ENCODE measurements around the gene RGMA.

The RGMA gene

DNA sequence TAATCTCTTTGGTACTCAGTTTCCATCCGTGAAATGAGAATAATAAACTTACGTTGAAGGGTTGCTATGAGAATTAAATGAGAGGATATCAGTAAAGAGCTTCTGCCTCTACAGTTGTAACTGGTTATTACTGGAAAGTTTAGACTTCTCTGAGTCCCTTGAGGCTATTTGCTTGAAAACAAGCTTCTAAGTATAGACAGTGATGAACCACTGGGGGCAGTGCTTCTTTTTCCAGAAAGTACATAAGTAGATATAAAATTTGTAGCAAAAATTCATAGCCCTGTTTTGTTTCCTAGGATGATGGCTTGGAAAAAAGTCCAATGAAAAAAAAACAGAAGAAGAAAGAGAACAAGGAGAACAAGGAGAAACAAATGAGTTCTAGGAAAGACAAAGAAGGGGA lies 87.1 kb downstream of the RGMA start:
- ChIA-PET CTCF (interaction anchor here (1.6 kb wide), 1 partner anchor 28 kb away, joined by 6 read pairs; no protein-coding TSS in a partner anchor), POLR2A (no interaction called here)
- TF ChIP-seq, protein P1, sequence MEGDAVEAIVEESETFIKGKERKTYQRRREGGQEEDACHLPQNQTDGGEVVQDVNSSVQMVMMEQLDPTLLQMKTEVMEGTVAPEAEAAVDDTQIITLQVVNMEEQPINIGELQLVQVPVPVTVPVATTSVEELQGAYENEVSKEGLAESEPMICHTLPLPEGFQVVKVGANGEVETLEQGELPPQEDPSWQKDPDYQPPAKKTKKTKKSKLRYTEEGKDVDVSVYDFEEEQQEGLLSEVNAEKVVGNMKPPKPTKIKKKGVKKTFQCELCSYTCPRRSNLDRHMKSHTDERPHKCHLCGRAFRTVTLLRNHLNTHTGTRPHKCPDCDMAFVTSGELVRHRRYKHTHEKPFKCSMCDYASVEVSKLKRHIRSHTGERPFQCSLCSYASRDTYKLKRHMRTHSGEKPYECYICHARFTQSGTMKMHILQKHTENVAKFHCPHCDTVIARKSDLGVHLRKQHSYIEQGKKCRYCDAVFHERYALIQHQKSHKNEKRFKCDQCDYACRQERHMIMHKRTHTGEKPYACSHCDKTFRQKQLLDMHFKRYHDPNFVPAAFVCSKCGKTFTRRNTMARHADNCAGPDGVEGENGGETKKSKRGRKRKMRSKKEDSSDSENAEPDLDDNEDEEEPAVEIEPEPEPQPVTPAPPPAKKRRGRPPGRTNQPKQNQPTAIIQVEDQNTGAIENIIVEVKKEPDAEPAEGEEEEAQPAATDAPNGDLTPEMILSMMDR (IDR thresholded peaks at IDR 0.05; ENCODE audit: control extremely low read depth, extremely low read depth, low read depth, missing control alignments), result no peak
- no peak for DNase-seq (ENCODE audit: extremely low spot score)

DNA sequence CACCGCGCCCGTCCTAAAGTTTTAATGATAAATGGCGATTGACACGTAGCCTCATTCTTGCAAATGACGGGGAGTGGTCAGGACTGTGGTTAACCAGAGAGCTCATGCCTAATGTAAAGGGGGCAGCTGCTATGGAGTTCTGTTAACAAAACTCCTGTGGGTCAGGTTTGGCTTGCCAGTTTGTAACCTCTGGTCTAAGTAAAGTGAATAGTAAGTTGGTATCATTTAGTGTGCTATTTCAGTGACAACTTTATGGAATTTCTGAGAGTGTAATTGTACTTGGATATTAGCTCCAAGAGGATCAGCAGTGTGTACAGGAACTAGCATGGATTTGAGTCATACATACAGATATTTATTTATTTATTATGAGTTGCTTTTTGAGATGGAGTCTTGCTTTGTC lies 87.9 kb downstream of the RGMA start:
- no peak for DNase-seq (ENCODE audit: extremely low spot score)
- POLR2A ChIA-PET, result no interaction called here
- TF ChIP-seq, protein P1 (IDR thresholded peaks at IDR 0.05; ENCODE audit: control extremely low read depth, extremely low read depth, low read depth, missing control alignments), result no peak
- CTCF ChIA-PET, result interaction anchor here (1.1 to 1.6 kb wide), 2 partner anchors 27 to 203 kb away, joined by 5 to 6 read pairs; no protein-coding TSS in a partner anchor

DNA sequence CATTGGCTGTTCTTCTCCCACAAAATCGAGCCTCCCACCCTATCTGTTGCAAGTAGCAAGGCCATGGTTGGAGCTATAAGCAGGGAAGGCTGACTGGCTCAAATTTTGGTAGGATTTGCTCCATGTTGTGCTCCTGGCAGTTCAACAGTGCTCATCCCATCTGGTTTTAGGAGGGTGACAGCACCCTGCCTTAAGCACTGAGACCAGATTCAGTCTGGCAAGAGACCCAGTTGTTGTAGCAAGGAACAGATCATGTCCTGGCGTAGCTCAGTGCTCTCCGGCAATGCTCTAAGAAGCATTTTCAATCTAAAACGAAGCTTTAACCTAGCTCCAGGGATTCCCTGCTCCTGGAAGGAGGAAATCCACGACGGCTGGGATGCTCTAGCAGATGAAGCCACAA lies 91.2 kb downstream of the RGMA start:
- TF ChIP-seq, protein P1 (IDR thresholded peaks at IDR 0.05; ENCODE audit: control extremely low read depth, extremely low read depth, low read depth, missing control alignments), result no peak
- no peak for DNase-seq (ENCODE audit: extremely low spot score)
- ChIA-PET CTCF (interaction anchor here (0.9 to 2.1 kb wide), 3 partner anchors 14 to 199 kb away, joined by 3 to 8 read pairs (median 3); no protein-coding TSS in a partner anchor), POLR2A (no interaction called here)

- CTCF ChIA-PET, result interaction anchor here (0.7 to 1.6 kb wide), 6 partner anchors 12 to 195 kb away, joined by 3 to 4 read pairs (median 4); no protein-coding TSS in a partner anchor
- TF ChIP-seq, protein P1 (IDR thresholded peaks at IDR 0.05; ENCODE audit: control extremely low read depth, extremely low read depth, low read depth, missing control alignments), result no peak
- POLR2A ChIA-PET, result no interaction called here
- DNase-seq (ENCODE audit: extremely low spot score), result no peak
These were observed 96.3 kb downstream of the RGMA start for GRCh38 chr15:92992720-92993119.

- no peak for DNase-seq (ENCODE audit: extremely low spot score)
- CTCF ChIA-PET, result interaction anchor here (1.1 to 2.6 kb wide), 5 partner anchors 9 to 40 kb away, joined by 3 to 9 read pairs (median 3); no protein-coding TSS in a partner anchor
- TF ChIP-seq, protein P1 (IDR thresholded peaks at IDR 0.05; ENCODE audit: control extremely low read depth, extremely low read depth, low read depth, missing control alignments), result no peak
- POLR2A ChIA-PET, result no interaction called here
These were observed 99.0 kb downstream of the RGMA start for GRCh38 chr15:92990031-92990430.

- ChIA-PET POLR2A (no interaction called here), CTCF (interaction anchor here (1.1 to 2.6 kb wide), 4 partner anchors 10 to 40 kb away, joined by 3 to 9 read pairs (median 4); no protein-coding TSS in a partner anchor)
- TF ChIP-seq, protein P1 (IDR thresholded peaks at IDR 0.05; ENCODE audit: control extremely low read depth, extremely low read depth, low read depth, missing control alignments), result no peak
- no peak for DNase-seq (ENCODE audit: extremely low spot score)
These were observed 99.5 kb downstream of the RGMA start for GRCh38 chr15:92989470-92989869.

Data from GM10248 (cell line).